HEK293 (cell line): ENCODE results near the gene PINLYP.

Source experiments
- CTCF ChIP-seq: fragments of 450-650 bp; formaldehyde crosslinking; IDR thresholded peaks from 2 replicates; pipeline ENCODE4 v1.5.1; 2016; ENCODE audit warnings: missing biosample characterization, missing genetic modification characterization
- KLF10 ChIP-seq: fragments of 450-650 bp; IDR thresholded peaks from 2 replicates; pipeline ENCODE4 v1.5.1; 2018; ENCODE audit warnings: missing biosample characterization, mild to moderate bottlenecking, missing genetic modification characterization
- KLF8 ChIP-seq: fragments of 450-650 bp; formaldehyde crosslinking; IDR thresholded peaks from 2 replicates; pipeline ENCODE4 v1.5.1; 2016; ENCODE audit warnings: missing biosample characterization, missing genetic modification characterization
- PRDM4 ChIP-seq: fragments of 450-650 bp; formaldehyde crosslinking; IDR thresholded peaks from 2 replicates; pipeline ENCODE4 v1.5.1; 2017; ENCODE audit warnings: missing biosample characterization, missing genetic modification characterization
- ZBTB7A ChIP-seq: fragments of 450-650 bp; formaldehyde crosslinking; IDR thresholded peaks from 2 replicates; pipeline ENCODE4 v1.5.1; 2016; ENCODE audit warnings: low read depth, missing biosample characterization, missing genetic modification characterization
- ZNF133 ChIP-seq: fragments of 450-650 bp; formaldehyde crosslinking; IDR thresholded peaks from 2 replicates; pipeline ENCODE4 v1.5.1; 2016; ENCODE audit warnings: missing biosample characterization, missing genetic modification characterization
- ZNF24 ChIP-seq: fragments of 450-650 bp; formaldehyde crosslinking; IDR thresholded peaks from 2 replicates; pipeline ENCODE4 v1.5.1; 2016; ENCODE audit warnings: missing biosample characterization, missing genetic modification characterization
- ZNF324 ChIP-seq: fragments of 450-650 bp; formaldehyde crosslinking; IDR thresholded peaks from 2 replicates; pipeline ENCODE4 v1.5.1; 2016; ENCODE audit warnings: missing biosample characterization, missing genetic modification characterization
- ZNF416 ChIP-seq: fragments of 450-650 bp; formaldehyde crosslinking; IDR thresholded peaks from 2 replicates; pipeline ENCODE4 v1.5.1; 2016; ENCODE audit warnings: missing biosample characterization, missing genetic modification characterization
- ZNF76 ChIP-seq: fragments of 450-650 bp; formaldehyde crosslinking; IDR thresholded peaks from 2 replicates; pipeline ENCODE4; 2016; ENCODE audit warnings: low read depth, missing biosample characterization, missing genetic modification characterization, borderline replicate concordance
- ZNF777 ChIP-seq: fragments of 450-650 bp; formaldehyde crosslinking; IDR thresholded peaks from 2 replicates; pipeline ENCODE4 v1.5.1; 2017; ENCODE audit warnings: missing biosample characterization, missing genetic modification characterization, borderline replicate concordance
- TF ChIP-seq, protein P1 (sequence below): sonication (generic); formaldehyde crosslinking; IDR thresholded peaks from 2 replicates; pipeline ENCODE4 v1.8.1; 2022; ENCODE audit warnings: mild to moderate bottlenecking, moderate library complexity, missing genetic modification reagents
- TF ChIP-seq, protein P2 (sequence below): fragments of 450-650 bp; formaldehyde crosslinking; IDR thresholded peaks from 2 replicates; pipeline ENCODE4 v1.5.1; 2017; ENCODE audit warnings: missing biosample characterization, missing genetic modification characterization

DNA sequence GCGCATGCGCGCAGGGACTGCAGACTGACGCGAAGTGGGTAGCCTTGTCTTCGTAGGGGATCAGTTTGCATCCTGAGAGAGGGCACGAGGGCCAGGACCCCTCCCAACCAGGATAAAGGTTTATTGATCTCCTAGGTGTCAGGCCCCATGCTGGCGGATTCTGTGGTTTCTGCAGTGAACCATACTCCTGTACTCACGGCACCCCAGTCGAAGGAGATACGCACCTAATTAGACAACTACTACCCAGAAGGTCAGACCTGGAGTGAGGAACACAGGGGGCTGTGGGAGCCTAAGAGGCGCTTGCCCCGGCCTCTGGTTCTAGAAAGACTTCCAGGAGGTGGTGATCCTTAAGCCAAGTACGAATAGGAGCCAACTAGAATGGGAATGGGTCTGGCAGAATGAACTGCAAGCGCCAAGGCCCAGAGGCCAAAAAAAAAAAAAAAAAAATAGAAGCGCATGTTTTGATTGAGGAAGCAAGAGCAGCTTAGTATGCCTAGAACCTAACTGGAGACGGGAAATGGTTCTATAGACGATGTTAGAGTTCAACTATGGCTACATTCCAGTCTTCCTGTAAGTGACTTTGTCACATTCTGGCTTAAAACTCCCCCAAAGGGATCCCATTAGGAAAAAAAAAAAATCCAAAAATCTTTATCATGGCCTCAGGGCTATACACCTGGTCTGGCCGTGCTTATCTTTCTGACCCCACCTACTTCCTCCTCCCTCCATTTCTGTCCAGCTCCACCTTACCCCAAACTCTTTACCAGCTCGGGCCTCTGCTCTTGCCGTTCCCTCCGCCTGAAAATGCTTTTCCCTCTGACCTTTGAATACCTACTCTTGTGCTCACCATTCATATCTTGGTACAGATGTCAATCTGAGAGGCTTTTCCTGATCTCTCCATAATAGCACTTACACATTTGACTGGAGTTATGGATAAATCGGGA lies 44.7 kb downstream of the PINLYP start:
- TF ChIP-seq ZNF416 (no peak; the same call in 1 of the 2 replicates), ZNF324 (tag by site-specific recombination) (no peak), KLF8 (tag by site-specific recombination) (no peak), ZNF777 (tag by site-specific recombination) (no peak), CTCF (tag by site-specific recombination) (no peak), ZNF133 (no peak), ZNF24 (tag by site-specific recombination) (no peak), ZBTB7A (no peak), KLF10 (tag by site-specific recombination) (no peak), ZNF76 (no peak), PRDM4 (tag by site-specific recombination) (no peak)
- TF ChIP-seq, protein P1, sequence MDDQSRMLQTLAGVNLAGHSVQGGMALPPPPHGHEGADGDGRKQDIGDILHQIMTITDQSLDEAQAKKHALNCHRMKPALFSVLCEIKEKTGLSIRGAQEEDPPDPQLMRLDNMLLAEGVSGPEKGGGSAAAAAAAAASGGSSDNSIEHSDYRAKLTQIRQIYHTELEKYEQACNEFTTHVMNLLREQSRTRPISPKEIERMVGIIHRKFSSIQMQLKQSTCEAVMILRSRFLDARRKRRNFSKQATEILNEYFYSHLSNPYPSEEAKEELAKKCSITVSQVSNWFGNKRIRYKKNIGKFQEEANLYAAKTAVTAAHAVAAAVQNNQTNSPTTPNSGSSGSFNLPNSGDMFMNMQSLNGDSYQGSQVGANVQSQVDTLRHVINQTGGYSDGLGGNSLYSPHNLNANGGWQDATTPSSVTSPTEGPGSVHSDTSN (CRISPR knock-in tag), result no peak
- TF ChIP-seq, protein P2, sequence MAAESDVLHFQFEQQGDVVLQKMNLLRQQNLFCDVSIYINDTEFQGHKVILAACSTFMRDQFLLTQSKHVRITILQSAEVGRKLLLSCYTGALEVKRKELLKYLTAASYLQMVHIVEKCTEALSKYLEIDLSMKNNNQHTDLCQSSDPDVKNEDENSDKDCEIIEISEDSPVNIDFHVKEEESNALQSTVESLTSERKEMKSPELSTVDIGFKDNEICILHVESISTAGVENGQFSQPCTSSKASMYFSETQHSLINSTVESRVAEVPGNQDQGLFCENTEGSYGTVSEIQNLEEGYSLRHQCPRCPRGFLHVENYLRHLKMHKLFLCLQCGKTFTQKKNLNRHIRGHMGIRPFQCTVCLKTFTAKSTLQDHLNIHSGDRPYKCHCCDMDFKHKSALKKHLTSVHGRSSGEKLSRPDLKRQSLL (tag by site-specific recombination), result no peak
